HCT116 (cell line): ENCODE measurements around the gene ZNF814. TPM values are rescaled to one million over a fixed set of nuclear protein-coding genes. Genes with fewer than 3 reads are reported as not detected.

ENCODE experiments used
- ATAC-seq: fragments of 200-7000 bp; cut with Tn5 transposase; 2 replicates; pipeline ENCODE4 v1.9.1; 2020; ENCODE audit warnings: mild to moderate bottlenecking, moderate library complexity
- BruUV-seq: library from RNA; stranded (reverse); fragments of 400-500 nt; replicated peaks from 2 replicates; lab custom pipeline; 2021; lab: Mats Ljungman, UMichigan
- CTCF ChIA-PET: fragments of 300-600 bp; sonication (Branson Sonifier 250); formaldehyde crosslinking; loops from one replicate; lab custom pipeline; 2021; ENCODE audit warnings: antibody characterized with exemption; lab: Charles Lee
- POLR2A ChIA-PET: fragments of 300-600, 350-600 bp; sonication (Branson Sonifier 250); formaldehyde crosslinking; loops from one replicate; lab custom pipeline; 2021; ENCODE audit warnings: antibody characterized with exemption; lab: Charles Lee
- RAD21 ChIA-PET, 2 experiments: fragments of 300-600 bp; sonication (Branson Sonifier 250); formaldehyde crosslinking; loops; one replicate each; lab custom pipeline; 2023; ENCODE audit warnings: low total read pairs in 2 of 2; ENCODE audit not compliant: uncharacterized antibody in 2 of 2, unreplicated experiment in 2 of 2, low non-redundant PET in 1 of 2; lab: Charles Lee
- DNase-seq: peaks from one replicate; pipeline ENCODE4 v3.0.0-alpha.2; 2010; ENCODE audit warnings: low read depth, low spot score
- H2AFZ ChIP-seq: fragments of 200-600 bp; shearing (Covaris generic), sonication (generic); 2 replicates; pipeline ENCODE4 v1.6.1; 2017; ENCODE audit warnings: low read depth, mixed run types, mixed read lengths, antibody characterized with exemption, low read length; ENCODE audit not compliant: poor library complexity, severe bottlenecking
- H3K27ac ChIP-seq: 2 replicates; pipeline ENCODE4 v1.5.1; 2012; ENCODE audit warnings: low read depth, low read length
- H3K27me3 ChIP-seq: fragments of 200-600 bp; sonication (generic); 2 replicates; pipeline ENCODE4 v1.6.1; 2016; ENCODE audit warnings: mixed run types, low read length, mixed read lengths; ENCODE audit not compliant: insufficient read depth
- H3K36me3 ChIP-seq, 2 experiments: fragments of 200-500 bp in 1 of 2; fragments of 200-600 bp in 1 of 2; sonication (Bioruptor generic) in 1 of 2; sonication (generic) in 1 of 2; 2 replicates each; pipeline versions ENCODE4 v1.5.1 to v1.6.1; 2014 to 2016; ENCODE audit warnings: low read length in 2 of 2, inconsistent platforms in 1 of 2, mixed read lengths in 1 of 2, mixed run types in 1 of 2; ENCODE audit not compliant: insufficient read depth in 2 of 2, control insufficient read depth in 1 of 2
- H3K4me1 ChIP-seq, 2 experiments: fragments of 200-600 bp in 1 of 2; sonication (generic) in 1 of 2; 2 replicates each; pipeline versions ENCODE4 v1.5.1 to v1.6.1; 2012 to 2017; ENCODE audit warnings: low read length in 2 of 2, inconsistent platforms in 1 of 2, mild to moderate bottlenecking in 1 of 2, mixed read lengths in 1 of 2, mixed run types in 1 of 2, moderate library complexity in 1 of 2; ENCODE audit not compliant: insufficient read depth in 2 of 2, control insufficient read depth in 1 of 2
- H3K4me2 ChIP-seq: fragments of 200-600 bp; sonication (generic); 2 replicates; pipeline ENCODE4 v1.6.1; 2017; ENCODE audit warnings: mixed run types, low read length, mixed read lengths
- H3K4me3 ChIP-seq, 2 experiments: fragments of 200-600 bp in 1 of 2; sonication (generic) in 1 of 2; replicated peaks in 1 of 2; 2 replicates each; pipeline ENCODE4 v1.5.1; 2011 to 2016; ENCODE audit warnings: low read length in 2 of 2, control low read depth in 1 of 2, low read depth in 1 of 2, mild to moderate bottlenecking in 1 of 2, mixed read lengths in 1 of 2, mixed run types in 1 of 2
- H3K79me2 ChIP-seq: fragments of 200-600 bp; sonication (generic); 2 replicates; pipeline ENCODE4 v1.6.1; 2017; ENCODE audit warnings: mild to moderate bottlenecking, mixed run types, low read length, moderate library complexity, mixed read lengths; ENCODE audit not compliant: insufficient read depth
- H3K9ac ChIP-seq: fragments of 200-600 bp; sonication (generic); 2 replicates; pipeline ENCODE4 v1.6.1; 2016; ENCODE audit warnings: low read length, mixed read lengths
- H3K9me2 ChIP-seq: fragments of 200-600 bp; sonication (generic), shearing (Covaris generic); 2 replicates; pipeline ENCODE4 v1.6.1; 2017; ENCODE audit warnings: mixed run types, mild to moderate bottlenecking, moderate library complexity; ENCODE audit not compliant: insufficient read depth
- H3K9me3 ChIP-seq, 2 experiments: fragments of 200-500 bp in 1 of 2; fragments of 200-600 bp in 1 of 2; sonication (Bioruptor generic) in 1 of 2; sonication (generic) in 1 of 2; 2 replicates each; pipeline ENCODE4 v1.6.1; 2014 to 2017; ENCODE audit warnings: low read length in 2 of 2, mixed read lengths in 2 of 2, inconsistent platforms in 1 of 2, low read depth in 1 of 2, mild to moderate bottlenecking in 1 of 2, mixed run types in 1 of 2, moderate library complexity in 1 of 2; ENCODE audit not compliant: control insufficient read depth in 1 of 2, insufficient read depth in 1 of 2
- H4K20me1 ChIP-seq: fragments of 200-600 bp; sonication (generic), shearing (Covaris generic); 2 replicates; pipeline ENCODE4 v1.6.1; 2017; ENCODE audit warnings: mixed run types, mild to moderate bottlenecking, moderate library complexity; ENCODE audit not compliant: insufficient read depth
- CBX3 ChIP-seq: IDR thresholded peaks from 2 replicates; pipeline ENCODE4 v1.6.1; 2012; ENCODE audit warnings: low read depth
- CEBPB ChIP-seq: IDR thresholded peaks from 2 replicates; pipeline ENCODE4 v1.6.1; 2012; ENCODE audit warnings: low read depth
- EGR1 ChIP-seq: IDR thresholded peaks from 2 replicates; pipeline ENCODE4 v1.6.1; 2012; ENCODE audit warnings: low read depth
- ELF1 ChIP-seq: IDR thresholded peaks from 2 replicates; pipeline ENCODE4 v1.6.1; 2012; ENCODE audit warnings: low read depth, borderline replicate concordance
- EZH2 ChIP-seq: fragments of 200-600 bp; sonication (generic); IDR thresholded peaks from 2 replicates; pipeline ENCODE4 v1.6.1; 2017; ENCODE audit warnings: antibody characterized with exemption, mixed run types
- EZH2phosphoT487 ChIP-seq: fragments of 200-600 bp; IDR thresholded peaks from 2 replicates; pipeline ENCODE4 v1.6.1; 2018; ENCODE audit warnings: antibody characterized with exemption, borderline replicate concordance
- JUND ChIP-seq: IDR thresholded peaks from 2 replicates; pipeline ENCODE4 v1.6.1; 2012
- POLR2A ChIP-seq: IDR thresholded peaks from 2 replicates; pipeline ENCODE4 v1.7.0; 2011; ENCODE audit warnings: borderline replicate concordance; ENCODE audit not compliant: insufficient read depth, insufficient read length; ENCODE audit errors: extremely low read depth
- POLR2AphosphoS5 ChIP-seq: IDR thresholded peaks from 2 replicates; pipeline ENCODE4 v1.6.1; 2011; ENCODE audit warnings: mild to moderate bottlenecking, low read depth, low read length, moderate library complexity
- RAD21 ChIP-seq: IDR thresholded peaks from 2 replicates; pipeline ENCODE4 v1.6.1; 2012; ENCODE audit warnings: low read depth, mild to moderate bottlenecking
- SP1 ChIP-seq: IDR thresholded peaks from 2 replicates; pipeline ENCODE4 v1.6.1; 2012; ENCODE audit warnings: low read depth
- SRF ChIP-seq: IDR thresholded peaks from 2 replicates; pipeline ENCODE4 v1.6.1; 2012; ENCODE audit warnings: low read depth
- TCF7L2 ChIP-seq: IDR thresholded peaks from 2 replicates; pipeline ENCODE4 v1.7.0; 2011; ENCODE audit warnings: borderline replicate concordance, inconsistent platforms; ENCODE audit not compliant: insufficient read depth, insufficient read length; ENCODE audit errors: extremely low read depth
- YY1 ChIP-seq: IDR thresholded peaks from 2 replicates; pipeline ENCODE4 v1.6.1; 2011; ENCODE audit warnings: low read length, low read depth, moderate library complexity, mild to moderate bottlenecking; ENCODE audit not compliant: insufficient replicate concordance; ENCODE audit errors: extremely low read depth
- ZFX ChIP-seq: fragments of 450-650 bp; IDR thresholded peaks from 2 replicates; pipeline ENCODE4 v1.6.1; 2017
- intact Hi-C: fragments of 100-400 bp; cut with micrococcal nuclease; formaldehyde crosslinking; loops from 2 replicates; pipeline ENCODE4 v1.10.0; 2022
- total RNA-seq: library from RNA; stranded (reverse); gene quantifications from one replicate; pipeline ENCODE4 v1.2.1, GENCODE V29; 2021; ENCODE audit not compliant: unreplicated experiment
- TF ChIP-seq, protein P1 (sequence below): IDR thresholded peaks from 2 replicates; pipeline ENCODE4 v1.6.1; 2012; ENCODE audit warnings: low read depth
- TF ChIP-seq, protein P2 (sequence below): IDR thresholded peaks from 2 replicates; pipeline ENCODE4 v1.6.1; 2011; ENCODE audit warnings: mild to moderate bottlenecking, low read length, moderate library complexity; ENCODE audit not compliant: insufficient replicate concordance; ENCODE audit errors: extremely low read depth
- TF ChIP-seq, protein P3 (sequence below): IDR thresholded peaks from 2 replicates; pipeline ENCODE4 v1.6.1; 2012
- TF ChIP-seq, protein P4 (sequence below): IDR thresholded peaks from 2 replicates; pipeline ENCODE4 v1.6.1; 2012

Gene ZNF814
- total RNA-seq, 1 experiment from 2014 or later, result 2.5 TPM

DNA sequence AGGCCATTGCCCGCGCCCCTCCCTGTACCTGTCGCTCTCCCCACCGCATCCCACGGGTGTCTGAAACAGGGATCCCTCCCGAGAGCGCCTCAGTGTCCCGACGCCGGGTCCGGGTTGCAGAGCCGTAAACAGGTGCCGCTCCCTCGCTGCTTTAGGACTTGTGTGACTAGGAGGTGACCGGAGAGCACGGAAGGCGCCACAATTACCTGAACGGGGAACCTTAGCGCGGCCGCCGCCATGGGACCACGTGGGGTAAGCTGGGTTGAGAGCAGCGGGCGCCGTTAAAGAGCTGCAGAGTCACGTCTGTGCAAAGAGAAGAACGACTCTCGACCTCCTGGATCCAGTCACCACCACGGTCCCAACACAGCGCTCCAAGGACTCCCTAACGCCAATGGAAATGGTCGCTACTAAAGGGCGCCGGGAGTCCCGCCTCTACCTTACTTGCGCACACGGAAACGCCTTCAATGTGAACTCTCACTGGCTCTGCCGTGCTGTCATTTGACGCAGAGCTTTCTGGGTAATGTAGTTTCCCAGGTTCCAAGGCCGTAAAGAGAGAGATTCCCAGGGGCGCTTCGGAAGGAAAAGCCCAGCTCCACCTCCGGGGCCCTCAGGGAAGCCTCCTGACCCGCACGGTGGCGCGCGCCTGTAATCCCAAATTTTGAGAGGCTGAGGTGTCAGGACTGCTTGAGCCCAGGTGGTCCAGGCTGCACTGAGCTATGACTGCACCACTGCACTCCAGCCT, 74.2 kb downstream of the ZNF814 start, which contains the start of gene ZNF552 (continued):
- TF ChIP-seq ELF1, result peak; percentile 71
- no peak for TF ChIP-seq RAD21

- no peak for ATAC-seq
- RAD21 ChIA-PET, result no interaction called here
- peak overlapping the region; percentile 81 for H3K4me2 ChIP-seq
- peaks cover 0 to 14% of the 10 kb centered on the region in 2 experiments; a peak in 3 of 4 replicates for H3K36me3 ChIP-seq
- CTCF ChIA-PET, result no interaction called here
- no peaks in the 10 kb centered on the region for H3K9me2 ChIP-seq
- H3K9me3 ChIP-seq, result no peaks in the 10 kb centered on the region
- no peaks in the 10 kb centered on the region for H3K27me3 ChIP-seq
- peak overlapping the region; percentile 93 for H3K9ac ChIP-seq
- no peak for DNase-seq
- no peak overlapping the region for H2AFZ ChIP-seq
- peak overlapping the region; percentile 97 for H3K4me3 ChIP-seq
- H3K79me2 ChIP-seq, result peaks cover 26% of the 10 kb centered on the region
- intact Hi-C loops, result no loop called here
- H3K4me1 ChIP-seq, result peaks cover 0 to 17% of the 10 kb centered on the region in 2 experiments; a peak in 2 of 4 replicates
- peak overlapping the region; percentile 58 for H3K27ac ChIP-seq
- BruUV-seq, result no TSS peak
- POLR2A ChIA-PET, result interaction anchor here (1.5 kb wide), 1 partner anchor 45 kb away, joined by 3 read pairs; the partner anchor contains the start of gene ZNF586
- H4K20me1 ChIP-seq, result no peaks in the 10 kb centered on the region
- no peak for TF ChIP-seq POLR2AphosphoS5
- no peak for TF ChIP-seq TCF7L2
- TF ChIP-seq, protein P1, sequence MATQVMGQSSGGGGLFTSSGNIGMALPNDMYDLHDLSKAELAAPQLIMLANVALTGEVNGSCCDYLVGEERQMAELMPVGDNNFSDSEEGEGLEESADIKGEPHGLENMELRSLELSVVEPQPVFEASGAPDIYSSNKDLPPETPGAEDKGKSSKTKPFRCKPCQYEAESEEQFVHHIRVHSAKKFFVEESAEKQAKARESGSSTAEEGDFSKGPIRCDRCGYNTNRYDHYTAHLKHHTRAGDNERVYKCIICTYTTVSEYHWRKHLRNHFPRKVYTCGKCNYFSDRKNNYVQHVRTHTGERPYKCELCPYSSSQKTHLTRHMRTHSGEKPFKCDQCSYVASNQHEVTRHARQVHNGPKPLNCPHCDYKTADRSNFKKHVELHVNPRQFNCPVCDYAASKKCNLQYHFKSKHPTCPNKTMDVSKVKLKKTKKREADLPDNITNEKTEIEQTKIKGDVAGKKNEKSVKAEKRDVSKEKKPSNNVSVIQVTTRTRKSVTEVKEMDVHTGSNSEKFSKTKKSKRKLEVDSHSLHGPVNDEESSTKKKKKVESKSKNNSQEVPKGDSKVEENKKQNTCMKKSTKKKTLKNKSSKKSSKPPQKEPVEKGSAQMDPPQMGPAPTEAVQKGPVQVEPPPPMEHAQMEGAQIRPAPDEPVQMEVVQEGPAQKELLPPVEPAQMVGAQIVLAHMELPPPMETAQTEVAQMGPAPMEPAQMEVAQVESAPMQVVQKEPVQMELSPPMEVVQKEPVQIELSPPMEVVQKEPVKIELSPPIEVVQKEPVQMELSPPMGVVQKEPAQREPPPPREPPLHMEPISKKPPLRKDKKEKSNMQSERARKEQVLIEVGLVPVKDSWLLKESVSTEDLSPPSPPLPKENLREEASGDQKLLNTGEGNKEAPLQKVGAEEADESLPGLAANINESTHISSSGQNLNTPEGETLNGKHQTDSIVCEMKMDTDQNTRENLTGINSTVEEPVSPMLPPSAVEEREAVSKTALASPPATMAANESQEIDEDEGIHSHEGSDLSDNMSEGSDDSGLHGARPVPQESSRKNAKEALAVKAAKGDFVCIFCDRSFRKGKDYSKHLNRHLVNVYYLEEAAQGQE, result no peak
- no peak for TF ChIP-seq EZH2
- TF ChIP-seq POLR2A, result no peak
- no peak for TF ChIP-seq SP1
- TF ChIP-seq, protein P2, sequence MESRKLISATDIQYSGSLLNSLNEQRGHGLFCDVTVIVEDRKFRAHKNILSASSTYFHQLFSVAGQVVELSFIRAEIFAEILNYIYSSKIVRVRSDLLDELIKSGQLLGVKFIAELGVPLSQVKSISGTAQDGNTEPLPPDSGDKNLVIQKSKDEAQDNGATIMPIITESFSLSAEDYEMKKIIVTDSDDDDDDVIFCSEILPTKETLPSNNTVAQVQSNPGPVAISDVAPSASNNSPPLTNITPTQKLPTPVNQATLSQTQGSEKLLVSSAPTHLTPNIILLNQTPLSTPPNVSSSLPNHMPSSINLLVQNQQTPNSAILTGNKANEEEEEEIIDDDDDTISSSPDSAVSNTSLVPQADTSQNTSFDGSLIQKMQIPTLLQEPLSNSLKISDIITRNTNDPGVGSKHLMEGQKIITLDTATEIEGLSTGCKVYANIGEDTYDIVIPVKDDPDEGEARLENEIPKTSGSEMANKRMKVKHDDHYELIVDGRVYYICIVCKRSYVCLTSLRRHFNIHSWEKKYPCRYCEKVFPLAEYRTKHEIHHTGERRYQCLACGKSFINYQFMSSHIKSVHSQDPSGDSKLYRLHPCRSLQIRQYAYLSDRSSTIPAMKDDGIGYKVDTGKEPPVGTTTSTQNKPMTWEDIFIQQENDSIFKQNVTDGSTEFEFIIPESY, result no peak
- no peak for TF ChIP-seq JUND
- TF ChIP-seq, protein P3, sequence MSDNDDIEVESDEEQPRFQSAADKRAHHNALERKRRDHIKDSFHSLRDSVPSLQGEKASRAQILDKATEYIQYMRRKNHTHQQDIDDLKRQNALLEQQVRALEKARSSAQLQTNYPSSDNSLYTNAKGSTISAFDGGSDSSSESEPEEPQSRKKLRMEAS, result no peak
- TF ChIP-seq, protein P4, sequence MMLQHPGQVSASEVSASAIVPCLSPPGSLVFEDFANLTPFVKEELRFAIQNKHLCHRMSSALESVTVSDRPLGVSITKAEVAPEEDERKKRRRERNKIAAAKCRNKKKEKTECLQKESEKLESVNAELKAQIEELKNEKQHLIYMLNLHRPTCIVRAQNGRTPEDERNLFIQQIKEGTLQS, result no peak
- no peak for TF ChIP-seq EGR1
- TF ChIP-seq ZFX, result no peak
- no peak for TF ChIP-seq CBX3
- no peak for TF ChIP-seq SRF
- TF ChIP-seq EZH2phosphoT487, result no peak
- TF ChIP-seq CEBPB, result no peak
- no peak for TF ChIP-seq YY1
- TF ChIP-seq ELF1, result no peak
These were observed 74.8 kb downstream of the ZNF814 start for GRCh38 chr19:57813919-57814504.
